Astrocyte of the cerebellum (primary cell): Measurements from ENCODE around the gene SRMS.

Experiments
- DNase-seq: peaks from one replicate; pipeline ENCODE4 v3.0.0-alpha.2; 2011; ENCODE audit warnings: low read depth
- H3K4me3 ChIP-seq: 2 replicates; pipeline ENCODE4 v1.5.1; 2011; ENCODE audit warnings: mild to moderate bottlenecking, low read depth, low read length, moderate library complexity
- CTCF ChIP-seq: IDR thresholded peaks from 2 replicates; pipeline ENCODE4 v1.5.1; 2012; ENCODE audit warnings: low read length, low read depth, moderate library complexity, mild to moderate bottlenecking; ENCODE audit errors: missing control alignments
- in situ Hi-C: cut with HindIII; loops from 2 replicates; pipeline ENCODE4 v1.10.0; 2017; ENCODE audit warnings: low sequenced_read_pairs

SRMS gene

GRCh38 chr20:63530788-63531160, 16.8 kb downstream of the SRMS start:
- in situ Hi-C loops, result loop anchor here (10.0 kb wide), 1 partner anchor 134 kb away; no protein-coding TSS in a partner anchor
- TF ChIP-seq CTCF, result no peak
- DNase-seq, result no peak
- H3K4me3 ChIP-seq, result no peak overlapping the region

- in situ Hi-C loops, result loop anchor here (10.0 kb wide), 1 partner anchor 135 kb away; no protein-coding TSS in a partner anchor
- TF ChIP-seq CTCF, result no peak
- H3K4me3 ChIP-seq, result no peak overlapping the region
- no peak for DNase-seq
Observed at GRCh38 chr20:63529861-63530787, 17.4 kb downstream of the SRMS start.

- no peak for DNase-seq
- in situ Hi-C loops, result no loop called here
- no peak overlapping the region for H3K4me3 ChIP-seq
- no peak for TF ChIP-seq CTCF
Observed at GRCh38 chr20:63529180-63529860, 18.2 kb downstream of the SRMS start.

GRCh38 chr20:63527184-63527583, 20.4 kb downstream of the SRMS start:
- TF ChIP-seq CTCF, result no peak
- in situ Hi-C loops, result no loop called here
- DNase-seq, result no peak
- H3K4me3 ChIP-seq, result no peak overlapping the region

GRCh38 chr20:63525971-63526370, 21.6 kb downstream of the SRMS start:
- DNase-seq, result no peak

More at GRCh38 chr20:63525971-63526370, 21.6 kb downstream of the SRMS start:
- no peak for TF ChIP-seq CTCF
- no peak overlapping the region for H3K4me3 ChIP-seq
- in situ Hi-C loops, result no loop called here
